WTC11 (cell line): Measurements from ENCODE around the gene LRRC4. TPM values are rescaled to one million over a fixed set of nuclear protein-coding genes. Genes with fewer than 3 reads are reported as not detected.

ENCODE experiments used
- ATAC-seq: fragments of 200-7000 bp; cut with Tn5 transposase; 2 replicates; pipeline ENCODE4 v1.10.0; 2021; ENCODE audit warnings: mild to moderate bottlenecking, moderate library complexity
- CTCF ChIA-PET: fragments of 300-600 bp; sonication (Branson Sonifier 250); formaldehyde crosslinking; loops from one replicate; lab custom pipeline; 2021; ENCODE audit warnings: antibody characterized with exemption; lab: Charles Lee
- POLR2A ChIA-PET: fragments of 350-600 bp; sonication (Branson Sonifier 250); formaldehyde crosslinking; loops from one replicate; lab custom pipeline; 2021; ENCODE audit warnings: antibody characterized with exemption; lab: Charles Lee
- DNase-seq: peaks from one replicate; pipeline ENCODE4 v3.0.0; 2021; ENCODE audit warnings: low spot score
- H3K27ac Mint-ChIP-seq: 2 replicates; pipeline ENCODE4 v1.8.0; 2021; ENCODE audit warnings: mixed read lengths
- H3K27me3 Mint-ChIP-seq: 2 replicates; pipeline ENCODE4 v1.8.0; 2021; ENCODE audit warnings: low read depth, mild to moderate bottlenecking, moderate library complexity, mixed read lengths
- H3K36me3 Mint-ChIP-seq: 2 replicates; pipeline ENCODE4 v1.8.0; 2021; ENCODE audit warnings: mixed read lengths
- H3K4me1 Mint-ChIP-seq: 2 replicates; pipeline ENCODE4 v1.8.0; 2022; ENCODE audit warnings: mixed read lengths
- H3K4me3 Mint-ChIP-seq: 2 replicates; pipeline ENCODE4 v1.8.0; 2021; ENCODE audit warnings: mild to moderate bottlenecking, moderate library complexity, mixed read lengths
- H3K9me3 Mint-ChIP-seq: 2 replicates; pipeline ENCODE4 v1.8.0; 2021; ENCODE audit warnings: mixed read lengths
- AFF4 ChIP-seq: sonication (generic); formaldehyde crosslinking; IDR thresholded peaks from 2 replicates; pipeline ENCODE4 v1.8.1; 2023; ENCODE audit warnings: mild to moderate bottlenecking, missing genetic modification reagents, borderline replicate concordance
- AR ChIP-seq: fragments of 250-450 bp; sonication (Bioruptor Pico); IDR thresholded peaks from 2 replicates; pipeline ENCODE4 v1.9.0; 2021; ENCODE audit warnings: mild to moderate bottlenecking
- ATF1 ChIP-seq: sonication (generic); formaldehyde crosslinking; IDR thresholded peaks from 2 replicates; pipeline ENCODE4 v1.8.1; 2023; ENCODE audit warnings: mild to moderate bottlenecking, moderate library complexity, missing genetic modification reagents
- ATF3 ChIP-seq: sonication (generic); formaldehyde crosslinking; conservative IDR thresholded peaks from 2 replicates; pipeline ENCODE4 v1.8.1; 2022; ENCODE audit warnings: mild to moderate bottlenecking, missing genetic modification reagents
- CREB1 ChIP-seq: sonication (generic); formaldehyde crosslinking; IDR thresholded peaks from 2 replicates; pipeline ENCODE4 v1.8.0; 2023; ENCODE audit warnings: mild to moderate bottlenecking, missing genetic modification reagents
- E2F1 ChIP-seq: sonication (generic); formaldehyde crosslinking; IDR thresholded peaks from 2 replicates; pipeline ENCODE4 v1.8.0; 2022; ENCODE audit warnings: mild to moderate bottlenecking, missing genetic modification reagents
- EMX1 ChIP-seq: fragments of 250-450 bp; sonication (Bioruptor Pico); IDR thresholded peaks from 2 replicates; pipeline ENCODE4 v1.8.0; 2021; ENCODE audit warnings: mild to moderate bottlenecking
- FOXP1 ChIP-seq: sonication (generic); formaldehyde crosslinking; IDR thresholded peaks from 2 replicates; pipeline ENCODE4 v1.8.0; 2022; ENCODE audit warnings: missing genetic modification reagents, mild to moderate bottlenecking, moderate library complexity, borderline replicate concordance
- HMGA2 ChIP-seq: fragments of 250-450 bp; sonication (Bioruptor Pico); IDR thresholded peaks from 2 replicates; pipeline ENCODE4 v1.4.0; 2021; ENCODE audit warnings: mild to moderate bottlenecking, moderate library complexity
- HMGXB4 ChIP-seq: sonication (generic); formaldehyde crosslinking; IDR thresholded peaks from 2 replicates; pipeline ENCODE4 v1.8.1; 2023; ENCODE audit warnings: mild to moderate bottlenecking, moderate library complexity, missing genetic modification reagents
- JUN ChIP-seq: sonication (generic); formaldehyde crosslinking; IDR thresholded peaks from 2 replicates; pipeline ENCODE4 v1.8.0; 2023; ENCODE audit warnings: mild to moderate bottlenecking, missing genetic modification reagents
- NFE2L1 ChIP-seq: sonication (generic); formaldehyde crosslinking; IDR thresholded peaks from 2 replicates; pipeline ENCODE4 v1.8.1; 2023; ENCODE audit warnings: missing genetic modification reagents
- NR3C1 ChIP-seq: sonication (generic); formaldehyde crosslinking; conservative IDR thresholded peaks from 2 replicates; pipeline ENCODE4 v1.8.1; 2023; ENCODE audit warnings: low read depth, mild to moderate bottlenecking, missing genetic modification reagents
- PRDM15 ChIP-seq: sonication (generic); formaldehyde crosslinking; IDR thresholded peaks from 2 replicates; pipeline ENCODE4 v1.8.0; 2022; ENCODE audit warnings: missing genetic modification reagents
- TCF7 ChIP-seq: sonication (generic); formaldehyde crosslinking; IDR thresholded peaks from 2 replicates; pipeline ENCODE4 v1.8.0; 2022; ENCODE audit warnings: mild to moderate bottlenecking, low read depth, missing genetic modification reagents, moderate library complexity
- TEAD1 ChIP-seq: sonication (generic); formaldehyde crosslinking; IDR thresholded peaks from 2 replicates; pipeline ENCODE4 v1.8.0; 2022; ENCODE audit warnings: mild to moderate bottlenecking, missing genetic modification reagents
- ZNF138 ChIP-seq: sonication (generic); formaldehyde crosslinking; conservative IDR thresholded peaks from 2 replicates; pipeline ENCODE4 v1.8.1; 2022; ENCODE audit warnings: mild to moderate bottlenecking, moderate library complexity, missing genetic modification reagents
- ZNF281 ChIP-seq: sonication (generic); formaldehyde crosslinking; IDR thresholded peaks from 2 replicates; pipeline ENCODE4 v1.8.0; 2023; ENCODE audit warnings: mild to moderate bottlenecking, missing genetic modification reagents
- ZNF416 ChIP-seq: fragments of 250-450 bp; sonication (Bioruptor Pico); IDR thresholded peaks from 2 replicates; pipeline ENCODE4 v1.9.0; 2021; ENCODE audit warnings: mild to moderate bottlenecking, inconsistent platforms
- ZNF671 ChIP-seq: fragments of 250-450 bp; sonication (Bioruptor Pico); IDR thresholded peaks from 2 replicates; pipeline ENCODE4 v1.8.0; 2021; ENCODE audit warnings: mild to moderate bottlenecking
- total RNA-seq: library from RNA; stranded (reverse); gene quantifications from 3 replicates; pipeline ENCODE4 v1.2.3, GENCODE V29; 2021

Gene LRRC4
- total RNA-seq, 1 experiment from 2014 or later, result 14.9 TPM

GRCh38 chr7:128045158-128045557 is 13.9 kb upstream of the LRRC4 start:
- H3K27me3 Mint-ChIP-seq, result no peaks in the 10 kb centered on the region
- peaks cover 5% of the 10 kb centered on the region for H3K4me1 Mint-ChIP-seq
- H3K9me3 Mint-ChIP-seq, result no peaks in the 10 kb centered on the region
- no peak overlapping the region for H3K4me3 Mint-ChIP-seq
- ATAC-seq, result peak; percentile 38
- POLR2A ChIA-PET, result no interaction called here
- H3K36me3 Mint-ChIP-seq, result no peaks in the 10 kb centered on the region
- TF ChIP-seq E2F1 (CRISPR knock-in tag) (no peak), TEAD1 (CRISPR knock-in tag) (no peak), HMGA2 (CRISPR knock-in tag) (no peak), FOXP1 (no peak), AFF4 (no peak), NFE2L1 (CRISPR knock-in tag) (no peak), ATF3 (no peak), ZNF671 (CRISPR knock-in tag) (no peak), AR (CRISPR knock-in tag) (no peak), ZNF138 (CRISPR knock-in tag) (no peak), HMGXB4 (no peak), EMX1 (CRISPR knock-in tag) (no peak), ZNF416 (CRISPR knock-in tag) (no peak), NR3C1 (CRISPR knock-in tag) (no peak)
- TF ChIP-seq, all 79 proteins: peak for 0
- CTCF ChIA-PET, result interaction anchor here (1.0 to 1.9 kb wide), 2 partner anchors 9 to 59 kb away, joined by 3 to 7 read pairs; no protein-coding TSS in a partner anchor
- no peak overlapping the region for H3K27ac Mint-ChIP-seq
- DNase-seq, result no peak

- ChIA-PET POLR2A (no interaction called here), CTCF (interaction anchor here (1.0 to 1.9 kb wide), 2 partner anchors 8 to 165 kb away, joined by 4 to 7 read pairs; no protein-coding TSS in a partner anchor)
- Mint-ChIP-seq H3K27me3 (no peaks in the 10 kb centered on the region), H3K4me3 (no peak overlapping the region), H3K4me1 (peaks cover 7% of the 10 kb centered on the region), H3K9me3 (no peaks in the 10 kb centered on the region), H3K36me3 (no peaks in the 10 kb centered on the region), H3K27ac (no peak overlapping the region)
- ATAC-seq (no peak), DNase-seq (no peak)
- TF ChIP-seq ZNF281 (CRISPR knock-in tag), result no peak
- no peak for TF ChIP-seq TCF7 (CRISPR knock-in tag)
- no peak for TF ChIP-seq HMGA2 (CRISPR knock-in tag)
- TF ChIP-seq ATF1, result no peak
- TF ChIP-seq PRDM15 (CRISPR knock-in tag), result no peak
- TF ChIP-seq CREB1 (CRISPR knock-in tag), result no peak
- no peak for TF ChIP-seq EMX1 (CRISPR knock-in tag)
- TF ChIP-seq JUN (CRISPR knock-in tag), result no peak
- TF ChIP-seq ZNF138 (CRISPR knock-in tag), result no peak
These were observed 12.8 kb upstream of the LRRC4 start for GRCh38 chr7:128044064-128044463.
